Renal cortex interstitium (tissue), 11 donors: Measurements from ENCODE around the gene STX1A. TPM values are rescaled to one million over a fixed set of nuclear protein-coding genes. Genes with fewer than 3 reads are reported as not detected.
A peak's percentile ranks its signal among the peaks of the same experiment; 100 is the strongest.
"Not testable (repeated sequence)": the region's sequence is repeated elsewhere in the genome, so short reads cannot be mapped to it uniquely, and the experiment has no call there.

ENCODE experiments used
- DNase-seq, 11 donors: peaks; one replicate each; pipeline ENCODE4 v3.0.0-alpha.2; 2013; ENCODE audit warnings: low read depth in 9 of 11, low spot score in 4 of 11; ENCODE audit errors: extremely low read depth in 1 of 11
- polyA plus RNA-seq, 3 donors: library from polyadenylated mRNA; unstranded; fragments of 120-200 nt; gene quantifications; one replicate each; pipeline ENCODE4 v1.2.1, GENCODE V29; 2013; ENCODE audit not compliant: insufficient read length in 3 of 3

The STX1A gene
- polyA plus RNA-seq, 3 donors, result 7.4 to 11.0 (median 10.5) TPM

DNA sequence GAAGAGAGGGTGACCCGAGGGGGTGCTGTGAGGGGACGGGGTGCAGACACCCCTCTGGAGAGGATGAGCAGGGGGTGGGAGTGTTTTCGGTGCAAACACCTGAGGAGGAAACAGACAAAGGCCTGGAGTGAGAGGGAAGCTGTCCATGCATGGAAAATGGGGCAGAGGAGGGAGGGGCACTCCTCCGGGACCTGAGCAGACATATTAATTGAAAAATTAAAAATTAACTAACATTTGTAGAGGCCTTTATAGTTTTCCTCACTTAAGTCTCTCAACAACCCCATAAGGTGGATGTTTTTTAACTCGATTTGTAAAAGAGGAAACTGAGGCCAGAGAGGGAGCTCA lies 50.6 kb downstream of the STX1A start:
- peak in 1 of 11 donors; percentile 43 for DNase-seq

DNA sequence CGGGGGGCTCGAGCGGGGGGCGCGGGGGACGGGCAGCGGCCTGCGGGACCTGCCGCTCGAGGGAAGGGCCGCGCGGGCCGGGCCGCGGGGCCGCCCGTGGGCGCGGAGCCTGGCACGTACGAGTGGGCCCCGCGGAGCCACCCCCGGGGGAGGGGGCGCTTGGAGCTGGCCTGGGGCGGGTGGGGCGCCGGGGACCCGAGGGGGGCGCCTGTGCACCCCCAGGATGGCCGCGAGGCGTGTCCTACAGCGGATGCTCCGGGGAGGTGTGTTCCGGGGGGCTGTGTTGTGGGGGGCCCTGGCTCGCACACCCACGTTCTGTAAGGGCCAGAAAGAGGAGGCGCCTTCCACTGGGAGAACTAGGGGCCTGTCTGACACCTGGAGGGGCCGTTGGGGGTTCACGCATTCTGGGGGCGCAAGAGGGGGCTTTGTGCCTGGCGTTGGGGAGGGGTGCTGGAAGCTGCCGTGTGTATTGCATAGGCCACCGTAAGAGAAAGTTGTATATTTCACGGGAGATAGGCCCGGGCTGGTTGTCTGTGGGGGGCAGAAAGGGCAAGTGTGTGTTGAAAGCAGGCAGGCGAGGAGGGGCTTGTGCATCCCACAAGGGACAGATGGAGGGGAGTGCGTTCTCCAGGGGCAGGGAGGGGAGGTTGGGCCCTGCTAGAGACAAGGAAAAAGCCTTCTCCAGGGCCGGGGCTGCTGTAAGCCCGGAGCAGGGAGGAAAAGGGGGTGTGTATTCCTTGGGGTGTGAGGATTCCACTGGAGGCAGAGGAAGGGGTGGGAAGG lies 51.2 kb downstream of the STX1A start:
- DNase-seq, result no peak

DNA sequence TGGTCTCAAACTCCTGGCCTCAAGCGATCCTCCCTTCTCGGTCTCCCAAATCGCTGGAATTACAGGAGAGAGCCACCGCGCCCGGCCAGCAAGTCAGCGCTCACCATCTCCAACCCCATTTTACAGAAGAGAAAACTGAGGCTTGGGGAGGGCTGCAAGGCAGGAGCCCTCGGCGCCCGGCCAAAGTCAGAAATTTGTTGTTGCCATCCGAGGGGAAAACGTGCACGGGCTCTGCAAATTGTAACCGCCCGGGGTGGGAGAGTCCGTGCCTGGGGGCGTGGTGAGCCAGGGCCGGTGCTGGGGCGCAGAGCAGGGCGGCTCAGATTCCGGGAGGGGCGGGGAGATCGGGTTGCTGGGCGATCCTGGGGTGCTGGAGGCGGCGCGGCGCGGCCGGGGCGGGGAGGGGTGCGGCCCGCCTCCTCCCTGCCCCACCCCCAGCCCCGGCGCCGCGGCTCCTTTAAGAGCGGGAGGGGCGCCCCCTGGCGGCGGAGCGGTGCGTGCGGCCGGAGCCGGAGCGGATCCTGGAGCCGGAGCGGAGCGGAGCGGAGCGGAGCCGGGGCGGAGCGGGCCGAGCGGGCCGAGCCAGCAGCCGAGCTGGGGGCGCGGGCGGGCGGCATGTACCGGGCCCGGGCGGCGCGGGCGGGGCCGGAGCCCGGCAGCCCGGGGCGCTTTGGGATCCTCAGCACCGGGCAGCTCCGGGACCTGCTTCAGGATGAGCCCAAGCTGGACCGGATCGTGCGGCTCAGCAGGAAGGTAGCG lies 51.9 kb downstream of the STX1A start, which contains the start of gene VPS37D:
VPS37D (plus strand) TSS at position 488 of the 759 bp plus-strand sequence; CDS start at position 616, 128 bp downstream.
- peak; percentile 59 to 93 (median 86) for DNase-seq

DNA sequence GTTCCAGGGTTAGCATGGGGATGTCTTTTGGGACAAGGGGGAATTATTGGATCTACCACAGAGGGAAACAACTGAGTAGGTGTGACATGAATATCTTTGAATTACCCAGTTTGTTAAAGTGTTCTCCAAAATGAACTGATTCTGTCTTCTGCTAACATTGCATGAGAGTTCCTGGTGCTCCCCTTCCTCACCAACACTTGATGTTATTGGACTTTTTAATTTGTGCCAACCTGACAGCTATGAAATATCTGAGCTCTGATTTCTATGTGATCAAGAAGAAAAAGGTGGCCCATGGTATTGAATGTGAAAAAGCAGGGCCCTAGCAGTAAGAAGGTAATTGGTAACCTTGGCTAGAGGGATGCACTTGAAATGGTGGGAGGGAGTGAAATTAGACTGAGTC lies 56.4 kb downstream of the STX1A start:
- DNase-seq, result no peak

DNA sequence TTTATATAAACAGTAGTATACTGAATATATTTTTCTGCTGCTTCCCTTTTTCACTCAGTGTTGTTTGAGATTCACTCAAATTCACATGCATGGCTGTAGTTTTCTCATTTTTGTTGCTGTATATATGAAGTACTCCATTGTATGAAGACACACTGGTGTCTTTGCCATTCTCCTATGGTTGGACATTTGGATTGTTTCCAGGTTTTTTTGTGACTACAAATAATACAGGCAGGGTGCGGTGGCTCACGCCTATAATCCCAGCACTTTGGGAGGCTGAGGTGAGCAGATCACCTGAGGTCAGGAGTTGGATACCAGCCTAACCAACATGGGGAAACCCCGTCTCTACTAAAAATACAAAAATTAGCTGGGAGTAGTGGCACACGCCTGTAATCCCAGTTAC lies 58.9 kb downstream of the STX1A start:
- DNase-seq, result not testable (repeated sequence)

DNA sequence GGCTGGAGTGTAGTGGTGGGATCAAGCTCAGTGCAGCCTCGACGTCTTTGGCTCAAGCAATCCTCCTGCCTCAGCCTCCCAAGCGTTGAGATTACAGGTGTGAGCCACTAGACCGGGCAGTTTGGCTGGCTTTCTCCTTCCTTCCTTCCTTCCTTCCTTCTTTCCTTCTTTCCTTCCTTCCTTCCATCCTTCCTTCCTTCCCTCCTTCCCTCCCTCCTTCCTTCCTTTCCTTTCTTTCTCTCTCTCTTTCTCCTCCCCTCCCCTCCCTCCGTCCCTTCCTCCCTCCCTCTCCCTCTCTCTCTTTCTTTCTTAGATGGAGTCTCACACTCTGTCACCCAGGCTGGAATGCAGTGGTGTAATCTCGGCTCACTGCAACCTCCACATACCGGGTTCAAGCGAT lies 59.5 kb downstream of the STX1A start:
- DNase-seq, result no peak

DNA sequence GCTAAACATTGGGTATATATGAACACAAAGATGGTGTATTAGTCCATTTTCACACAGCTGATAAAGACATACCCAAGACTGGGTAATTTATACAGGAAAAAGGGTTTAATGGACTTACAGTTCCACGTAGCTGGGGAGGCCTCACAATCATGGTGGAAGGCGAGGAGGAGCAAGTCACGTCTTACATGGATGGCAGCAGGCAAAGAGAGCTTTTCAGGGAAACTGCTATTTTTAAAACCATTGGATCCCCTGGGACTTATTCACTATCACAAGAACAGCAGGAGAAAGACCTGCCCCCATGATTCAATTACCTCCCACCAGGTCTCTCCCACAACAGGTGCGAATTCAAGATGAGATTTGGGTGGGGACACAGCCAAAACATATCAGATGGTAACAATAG lies 64.2 kb downstream of the STX1A start:
- not testable (repeated sequence) for DNase-seq

DNA sequence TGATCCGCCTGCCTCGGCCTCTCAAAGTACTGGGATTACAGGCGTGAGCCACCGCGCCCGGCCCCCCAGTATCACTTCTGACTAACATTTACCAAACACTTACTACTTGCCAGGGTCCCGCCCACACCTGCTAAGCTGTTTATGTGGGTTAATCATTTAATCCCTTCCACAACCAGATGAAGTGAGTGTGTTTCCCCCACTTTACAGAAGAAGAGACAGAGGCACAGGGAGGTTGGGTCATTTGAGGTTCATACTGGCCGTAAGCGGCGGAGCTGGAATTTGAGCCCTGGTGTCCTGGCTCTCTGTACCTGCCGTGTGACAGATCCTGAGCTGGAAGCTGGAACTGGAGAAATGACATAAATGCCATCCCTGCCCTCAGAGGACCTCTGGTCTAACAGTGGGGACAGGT lies 66.9 kb downstream of the STX1A start:
- no peak for DNase-seq

DNA sequence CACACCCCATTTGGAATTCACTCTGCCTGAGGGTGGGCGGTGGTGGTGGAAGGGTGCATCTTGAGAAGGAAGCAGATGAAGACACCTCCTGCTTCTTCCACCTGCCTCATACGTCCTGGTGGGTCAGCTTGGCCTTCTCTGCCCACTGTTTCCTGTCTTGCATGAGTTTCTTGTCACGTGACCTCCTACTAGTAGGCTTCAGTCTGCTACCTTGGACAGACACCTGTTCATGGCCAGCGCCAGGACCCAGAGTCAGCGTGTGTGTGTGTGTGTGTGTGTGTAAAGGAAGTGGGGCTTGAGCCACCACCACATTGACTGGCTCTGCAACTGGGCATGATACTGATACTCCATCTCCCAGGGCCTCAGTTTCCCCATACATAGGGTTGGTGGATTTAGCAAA lies 68.9 kb downstream of the STX1A start:
- DNase-seq, result no peak

DNA sequence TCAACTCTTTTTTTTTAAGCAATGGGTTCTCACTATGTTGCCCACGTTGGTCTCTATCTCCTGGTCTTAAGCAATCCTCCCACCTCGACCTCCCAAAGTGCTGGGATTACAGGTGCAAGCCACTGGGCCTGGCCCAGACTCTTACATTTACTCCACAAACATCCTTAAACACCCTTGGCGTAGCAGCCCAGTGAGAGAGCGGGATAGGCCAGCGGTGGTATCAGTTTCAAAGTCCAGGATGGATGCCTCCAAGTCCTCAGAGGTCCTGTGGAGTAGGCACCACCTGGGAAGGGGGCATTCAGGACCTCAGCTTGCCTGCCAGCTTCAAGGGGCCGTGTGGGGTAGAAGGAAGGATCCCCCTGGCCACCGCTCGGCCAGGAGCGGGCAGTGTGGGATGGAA lies 69.9 kb downstream of the STX1A start:
- no peak for DNase-seq

Other genes with a start within 250 kb of the STX1A start
- 10 to 100 TPM; 60.4 to 84.6 (median 82.2) TPM for gene BAZ1B, start 197.4 kb downstream of the STX1A start, polyA plus RNA-seq
- gene BCL7B, start 162.0 kb downstream of the STX1A start, polyA plus RNA-seq, result 10 to 100 TPM; 36.2 to 40.3 (median 40.3) TPM
- 10 to 100 TPM; 36.5 to 41.1 (median 40.1) TPM for gene TBL2, start 141.1 kb downstream of the STX1A start, polyA plus RNA-seq
- 1 to 10 TPM; 4.8 to 8.5 (median 5.6) TPM for gene MLXIPL, start 95.1 kb downstream of the STX1A start, polyA plus RNA-seq
- gene VPS37D, start 51.8 kb downstream of the STX1A start, polyA plus RNA-seq, result 10 to 100 TPM in 2 of 3 donors, 1 to 10 TPM in 1; 9.6 to 17.7 (median 16.3) TPM
- gene DNAJC30, start 36.2 kb downstream of the STX1A start, polyA plus RNA-seq, result 10 to 100 TPM in 2 of 3 donors, 1 to 10 TPM in 1; 8.9 to 11.2 (median 10.9) TPM
- gene BUD23, start 36.1 kb downstream of the STX1A start, polyA plus RNA-seq, result 100 to 1,000 TPM in 1 of 3 donors, 10 to 100 TPM in 2; 88.5 to 112 (median 93.8) TPM
- 10 to 100 TPM; 23.7 to 35.9 (median 26.1) TPM for gene ABHD11, start 19.1 kb upstream of the STX1A start, polyA plus RNA-seq
- 10 to 100 TPM; 23.9 to 73.3 (median 54.1) TPM for gene CLDN3, start 50.6 kb upstream of the STX1A start, polyA plus RNA-seq
- 10 to 100 TPM; 57.3 to 98.1 (median 83.9) TPM for gene CLDN4, start 111.3 kb upstream of the STX1A start, polyA plus RNA-seq
- 10 to 100 TPM in 2 of 3 donors, 1 to 10 TPM in 1; 3.5 to 15.9 (median 12.9) TPM for gene METTL27, start 122.8 kb upstream of the STX1A start, polyA plus RNA-seq
- gene TMEM270, start 141.5 kb upstream of the STX1A start, polyA plus RNA-seq, result under 1 TPM in 1 of 3 donors, not detected in 2; 0.21 TPM